HL-60 (cell line): ENCODE data around the gene IFITM5.
"Not testable (repeated sequence)": the region's sequence is repeated elsewhere in the genome, so short reads cannot be mapped to it uniquely, and the experiment has no call there.

ENCODE experiments used
- DNase-seq, 2 experiments: peaks; one replicate each; pipeline ENCODE4 v3.0.0-alpha.2; 2010 to 2020; ENCODE audit warnings: low read depth in 1 of 2, low spot score in 1 of 2
- H3K27ac ChIP-seq: fragments of 250-450 bp; sonication (Bioruptor Pico); replicated peaks from 2 replicates; pipeline ENCODE4 v1.5.1; 2020; ENCODE audit warnings: mild to moderate bottlenecking, moderate library complexity
- H3K27me3 ChIP-seq: fragments of 250-450 bp; sonication (Bioruptor Pico); 2 replicates; pipeline ENCODE4 v1.5.1; 2021; ENCODE audit warnings: mild to moderate bottlenecking, moderate library complexity; ENCODE audit not compliant: insufficient read depth, poor library complexity, severe bottlenecking
- H3K4me3 ChIP-seq: replicated peaks from 2 replicates; pipeline ENCODE4 v1.5.1; 2011; ENCODE audit warnings: mild to moderate bottlenecking, control low read depth, low read length; ENCODE audit not compliant: insufficient read depth
- GABPA ChIP-seq: IDR thresholded peaks from 2 replicates; pipeline ENCODE4 v1.6.1; 2012; ENCODE audit warnings: low read depth
- POLR2AphosphoS5 ChIP-seq: IDR thresholded peaks from 2 replicates; pipeline ENCODE4 v1.6.1; 2012; ENCODE audit warnings: low read depth
- SPI1 ChIP-seq: IDR thresholded peaks from 2 replicates; pipeline ENCODE4 v1.6.1; 2012; ENCODE audit warnings: low read depth, mild to moderate bottlenecking, borderline replicate concordance
- TF ChIP-seq, protein P1 (sequence below): IDR thresholded peaks from one replicate; pipeline ENCODE4 v1.5.1; 2011; ENCODE audit warnings: low read length, control low read depth, inconsistent platforms; ENCODE audit not compliant: insufficient read depth
- TF ChIP-seq, protein P2 (sequence below): IDR thresholded peaks from 2 replicates; pipeline ENCODE4 v1.6.1; 2012; ENCODE audit warnings: low read depth; ENCODE audit not compliant: insufficient replicate concordance

The IFITM5 gene

DNA sequence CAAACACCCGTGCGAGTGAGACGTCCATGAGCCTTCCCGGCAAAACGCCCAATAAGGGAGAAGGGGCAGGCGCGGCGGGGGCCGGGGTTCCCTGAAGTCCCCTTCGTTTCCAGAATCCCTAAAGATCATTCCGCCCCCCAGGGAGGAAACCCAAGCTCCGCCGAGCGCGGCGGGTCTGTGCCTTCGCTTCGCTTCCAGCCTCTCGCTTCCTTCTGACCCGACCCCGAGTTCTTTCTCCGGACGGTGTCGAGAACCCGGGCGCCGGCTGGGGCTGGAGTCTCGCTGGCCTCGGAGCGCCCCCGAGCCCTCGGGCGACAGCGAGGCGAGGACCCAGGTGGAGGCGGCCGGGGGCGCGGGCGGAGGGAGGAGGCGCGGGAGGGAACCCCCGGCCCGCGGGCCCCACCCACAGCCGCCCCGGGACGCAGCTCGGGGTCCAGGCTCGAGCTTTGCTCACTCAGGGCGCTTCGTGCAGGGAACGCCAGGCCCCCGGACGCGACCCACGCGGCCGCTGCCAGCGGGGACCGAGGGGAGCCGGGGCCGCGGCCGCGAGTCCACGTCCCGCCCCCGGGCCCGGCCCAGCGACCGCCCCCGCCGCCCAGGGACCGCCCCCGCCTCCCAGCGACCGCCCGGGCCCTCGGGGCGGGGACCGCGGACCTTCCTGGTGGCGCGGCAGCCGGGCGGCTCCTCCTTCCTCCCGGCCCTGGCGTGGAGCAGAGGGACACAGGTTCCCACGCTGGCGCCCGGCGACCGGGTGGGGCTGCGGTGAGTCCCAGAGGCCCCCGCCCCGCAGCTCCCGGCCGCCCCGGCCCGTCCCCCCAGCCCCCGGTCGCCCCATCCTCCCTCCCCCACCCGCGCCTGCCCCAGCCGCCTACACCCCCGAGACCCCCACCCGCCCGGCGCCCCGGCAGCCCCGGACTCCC, 10.6 kb downstream of the IFITM5 start, which contains the start of gene PGGHG:
Gene PGGHG, plus strand, starts transcription at position 649 of the 920 bp plus-strand sequence. CDS start 691 bp downstream, outside the sequence.
- Histone ChIP-seq H3K4me3 (peak within 1 kb of the TSS; percentile 33), H3K27ac (no peak within 1 kb of the TSS), H3K27me3 (peaks cover 8% of the 10 kb centered on the region)
- DNase-seq, result peak; percentile 21 to 57
- no peak for TF ChIP-seq GABPA
- TF ChIP-seq SPI1, result no peak
- TF ChIP-seq, protein P1, sequence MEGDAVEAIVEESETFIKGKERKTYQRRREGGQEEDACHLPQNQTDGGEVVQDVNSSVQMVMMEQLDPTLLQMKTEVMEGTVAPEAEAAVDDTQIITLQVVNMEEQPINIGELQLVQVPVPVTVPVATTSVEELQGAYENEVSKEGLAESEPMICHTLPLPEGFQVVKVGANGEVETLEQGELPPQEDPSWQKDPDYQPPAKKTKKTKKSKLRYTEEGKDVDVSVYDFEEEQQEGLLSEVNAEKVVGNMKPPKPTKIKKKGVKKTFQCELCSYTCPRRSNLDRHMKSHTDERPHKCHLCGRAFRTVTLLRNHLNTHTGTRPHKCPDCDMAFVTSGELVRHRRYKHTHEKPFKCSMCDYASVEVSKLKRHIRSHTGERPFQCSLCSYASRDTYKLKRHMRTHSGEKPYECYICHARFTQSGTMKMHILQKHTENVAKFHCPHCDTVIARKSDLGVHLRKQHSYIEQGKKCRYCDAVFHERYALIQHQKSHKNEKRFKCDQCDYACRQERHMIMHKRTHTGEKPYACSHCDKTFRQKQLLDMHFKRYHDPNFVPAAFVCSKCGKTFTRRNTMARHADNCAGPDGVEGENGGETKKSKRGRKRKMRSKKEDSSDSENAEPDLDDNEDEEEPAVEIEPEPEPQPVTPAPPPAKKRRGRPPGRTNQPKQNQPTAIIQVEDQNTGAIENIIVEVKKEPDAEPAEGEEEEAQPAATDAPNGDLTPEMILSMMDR, result no peak
- TF ChIP-seq, protein P2, sequence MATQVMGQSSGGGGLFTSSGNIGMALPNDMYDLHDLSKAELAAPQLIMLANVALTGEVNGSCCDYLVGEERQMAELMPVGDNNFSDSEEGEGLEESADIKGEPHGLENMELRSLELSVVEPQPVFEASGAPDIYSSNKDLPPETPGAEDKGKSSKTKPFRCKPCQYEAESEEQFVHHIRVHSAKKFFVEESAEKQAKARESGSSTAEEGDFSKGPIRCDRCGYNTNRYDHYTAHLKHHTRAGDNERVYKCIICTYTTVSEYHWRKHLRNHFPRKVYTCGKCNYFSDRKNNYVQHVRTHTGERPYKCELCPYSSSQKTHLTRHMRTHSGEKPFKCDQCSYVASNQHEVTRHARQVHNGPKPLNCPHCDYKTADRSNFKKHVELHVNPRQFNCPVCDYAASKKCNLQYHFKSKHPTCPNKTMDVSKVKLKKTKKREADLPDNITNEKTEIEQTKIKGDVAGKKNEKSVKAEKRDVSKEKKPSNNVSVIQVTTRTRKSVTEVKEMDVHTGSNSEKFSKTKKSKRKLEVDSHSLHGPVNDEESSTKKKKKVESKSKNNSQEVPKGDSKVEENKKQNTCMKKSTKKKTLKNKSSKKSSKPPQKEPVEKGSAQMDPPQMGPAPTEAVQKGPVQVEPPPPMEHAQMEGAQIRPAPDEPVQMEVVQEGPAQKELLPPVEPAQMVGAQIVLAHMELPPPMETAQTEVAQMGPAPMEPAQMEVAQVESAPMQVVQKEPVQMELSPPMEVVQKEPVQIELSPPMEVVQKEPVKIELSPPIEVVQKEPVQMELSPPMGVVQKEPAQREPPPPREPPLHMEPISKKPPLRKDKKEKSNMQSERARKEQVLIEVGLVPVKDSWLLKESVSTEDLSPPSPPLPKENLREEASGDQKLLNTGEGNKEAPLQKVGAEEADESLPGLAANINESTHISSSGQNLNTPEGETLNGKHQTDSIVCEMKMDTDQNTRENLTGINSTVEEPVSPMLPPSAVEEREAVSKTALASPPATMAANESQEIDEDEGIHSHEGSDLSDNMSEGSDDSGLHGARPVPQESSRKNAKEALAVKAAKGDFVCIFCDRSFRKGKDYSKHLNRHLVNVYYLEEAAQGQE, result no peak
- no peak for TF ChIP-seq POLR2AphosphoS5

DNA sequence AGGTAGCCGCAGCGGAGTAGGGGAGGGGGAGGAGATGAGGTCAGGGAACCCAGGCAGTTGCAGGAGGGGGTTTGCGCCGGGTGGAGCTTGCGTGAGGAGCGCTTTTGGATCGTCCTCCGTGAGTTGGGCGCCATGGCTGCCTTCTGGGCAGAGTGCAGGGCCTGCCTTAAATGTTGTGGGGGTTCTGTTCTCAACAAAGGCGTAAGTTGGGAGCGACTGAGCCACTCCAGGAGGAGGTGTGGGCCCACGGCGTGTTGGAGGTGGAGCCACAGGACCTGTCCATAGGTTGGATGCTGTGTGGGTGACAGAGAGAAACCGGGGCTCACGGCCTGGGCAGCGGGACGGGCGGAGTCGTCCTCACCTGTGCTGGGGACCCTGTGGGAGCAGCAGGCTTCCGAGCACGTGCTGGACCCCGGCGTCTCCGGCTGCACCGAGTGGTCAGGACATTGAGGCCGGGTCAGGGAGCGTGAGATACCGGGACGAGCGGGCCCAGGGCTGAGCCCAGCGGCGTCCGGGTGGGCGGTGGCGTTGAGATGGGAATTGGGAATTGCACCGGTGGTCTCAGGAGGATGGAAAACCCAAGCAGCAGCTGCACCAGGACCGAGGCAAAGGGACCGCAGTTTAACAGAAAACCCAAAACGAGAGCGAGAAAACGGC, 11.4 kb downstream of the IFITM5 start:
- H3K27me3 ChIP-seq, result peaks cover 8% of the 10 kb centered on the region
- TF ChIP-seq GABPA (no peak), POLR2AphosphoS5 (no peak), SPI1 (no peak)
- TF ChIP-seq, protein P1, result no peak
- TF ChIP-seq, protein P2, result no peak
- H3K4me3 ChIP-seq, result peak overlapping the region; percentile 33; the same call in 1 of the 2 replicates
- no peak for DNase-seq
- no peak overlapping the region for H3K27ac ChIP-seq

DNA sequence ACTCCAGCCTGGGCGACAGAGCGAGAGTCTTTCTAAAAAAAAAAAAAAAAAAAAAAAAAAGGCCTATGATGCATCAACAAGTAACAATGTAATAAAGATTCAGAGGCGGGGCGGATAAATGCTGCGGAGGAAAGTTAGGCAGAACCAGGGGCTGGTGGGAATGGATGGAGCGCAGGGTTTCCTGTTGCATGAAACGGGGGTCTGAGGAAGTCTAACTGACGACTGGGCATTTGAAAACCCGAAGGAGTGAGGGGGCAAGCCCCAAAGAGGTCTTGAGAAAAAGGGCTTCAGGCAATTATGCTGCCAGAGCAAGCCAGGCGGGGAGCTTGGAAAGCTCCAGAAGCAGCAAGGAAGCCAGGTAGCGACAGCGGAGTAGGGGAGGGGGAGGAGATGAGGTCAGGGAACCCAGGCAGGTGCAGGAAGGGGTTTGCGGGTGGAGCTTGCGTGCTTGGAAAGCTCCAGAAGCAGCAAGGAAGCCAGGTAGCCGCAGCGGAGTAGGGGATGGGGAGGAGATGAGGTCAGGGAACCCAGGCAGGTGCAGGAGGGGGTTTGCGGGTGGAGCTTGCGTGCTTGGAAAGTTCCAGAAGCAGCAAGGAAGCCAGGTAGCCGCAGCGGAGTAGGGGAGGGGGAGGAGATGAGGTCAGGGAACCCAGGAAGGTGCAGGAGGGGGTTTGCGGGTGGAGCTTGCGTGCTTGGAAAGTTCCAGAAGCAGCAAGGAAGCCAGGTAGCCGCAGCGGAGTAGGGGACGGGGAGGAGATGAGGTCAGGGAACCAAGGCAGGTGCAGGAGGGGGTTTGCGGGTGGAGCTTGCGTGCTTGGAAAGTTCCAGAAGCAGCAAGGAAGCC, 12.1 kb downstream of the IFITM5 start:
- H3K27me3 ChIP-seq, DNase-seq, H3K27ac ChIP-seq, H3K4me3 ChIP-seq: not testable (repeated sequence)

DNA sequence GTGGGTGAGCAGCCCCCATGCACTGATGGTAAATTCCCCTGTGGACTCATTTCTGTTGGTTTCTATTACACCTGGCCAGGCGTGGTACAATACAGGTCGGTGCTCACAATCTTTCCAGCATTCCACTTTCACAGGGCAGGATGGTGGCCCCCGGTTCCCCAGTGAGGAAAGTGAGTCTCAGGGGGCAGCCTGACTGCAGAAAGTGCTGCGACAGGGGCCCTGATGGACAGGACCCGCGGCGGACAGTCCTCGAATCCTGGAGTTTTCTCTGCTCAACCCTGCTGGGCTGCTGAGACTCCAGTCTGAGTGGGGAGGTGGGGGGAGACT, 13.5 kb downstream of the IFITM5 start:
- DNase-seq, result no peak
- Histone ChIP-seq H3K27me3 (peaks cover 14% of the 10 kb centered on the region), H3K27ac (no peak overlapping the region), H3K4me3 (no peak overlapping the region)
- no peak for TF ChIP-seq SPI1
- no peak for TF ChIP-seq GABPA
- TF ChIP-seq, protein P1, result no peak
- TF ChIP-seq POLR2AphosphoS5, result no peak
- TF ChIP-seq, protein P2, result no peak
